SK-N-SH (cell line): ENCODE data around the gene AGAP1. TPM values are rescaled to one million over a fixed set of nuclear protein-coding genes. Genes with fewer than 3 reads are reported as not detected.

Source experiments
- CTCF ChIA-PET: fragments of 300-600, 350-600 bp; formaldehyde crosslinking; extraction: SDS; loops from one replicate; lab custom pipeline; 2021; lab: Yijun Ruan, JAX
- POLR2A ChIA-PET: fragments of 350-600 bp; sonication (Branson Sonifier 250); formaldehyde crosslinking; extraction: SDS; loops from one replicate; lab custom pipeline; 2020; ENCODE audit warnings: antibody characterized with exemption, inconsistent platforms; lab: Yijun Ruan, JAX
- DNase-seq: peaks from one replicate; pipeline ENCODE4 v3.0.0; 2012
- H2AFZ ChIP-seq: fragments of 200-600 bp; sonication (generic); 2 replicates; pipeline ENCODE4 v1.8.1; 2016; ENCODE audit warnings: antibody characterized with exemption, mild to moderate bottlenecking, low read depth
- H3F3A ChIP-seq: fragments of 200-600 bp; sonication (generic); replicated peaks from 2 replicates; pipeline ENCODE3; 2016; ENCODE audit warnings: antibody characterized with exemption, mild to moderate bottlenecking; ENCODE audit not compliant: insufficient read depth
- H3K27ac ChIP-seq, 2 experiments: fragments of 200-500 bp in 1 of 2; fragments of 200-600 bp in 1 of 2; sonication (Bioruptor generic) in 1 of 2; sonication (generic), shearing (Covaris generic) in 1 of 2; 2 replicates each; pipeline versions ENCODE4 v1.5.1 to v1.6.1; 2014 to 2016; ENCODE audit warnings: low read depth in 2 of 2, inconsistent platforms in 1 of 2, low read length in 1 of 2, mild to moderate bottlenecking in 1 of 2, mixed read lengths in 1 of 2
- H3K27me3 ChIP-seq: fragments of 200-600 bp; sonication (generic), shearing (Covaris generic); 2 replicates; pipeline ENCODE4 v1.6.1; 2016; ENCODE audit warnings: mixed run types; ENCODE audit not compliant: insufficient read depth
- H3K36me3 ChIP-seq, 2 experiments: fragments of 200-500 bp in 1 of 2; fragments of 200-600 bp in 1 of 2; sonication (Bioruptor generic) in 1 of 2; sonication (generic) in 1 of 2; replicated peaks in 1 of 2; 2 replicates each; pipeline versions ENCODE3 to v1.5.1; 2014 to 2016; ENCODE audit warnings: low read length in 1 of 2, mild to moderate bottlenecking in 1 of 2; ENCODE audit not compliant: insufficient read depth in 2 of 2, control insufficient read depth in 1 of 2
- H3K4me1 ChIP-seq, 2 experiments: fragments of 200-500 bp in 1 of 2; fragments of 200-600 bp in 1 of 2; sonication (Bioruptor generic) in 1 of 2; sonication (generic), shearing (Covaris generic) in 1 of 2; 2 replicates each; pipeline versions ENCODE4 v1.5.1 to v1.6.1; 2014 to 2016; ENCODE audit warnings: low read depth in 1 of 2, low read length in 1 of 2, mixed run types in 1 of 2; ENCODE audit not compliant: insufficient read depth in 2 of 2, control insufficient read depth in 1 of 2
- H3K4me2 ChIP-seq: fragments of 200-600 bp; sonication (generic), shearing (Covaris generic); 2 replicates; pipeline ENCODE4 v1.6.1; 2017; ENCODE audit warnings: mixed run types
- H3K4me3 ChIP-seq, 2 experiments: fragments of 200-500 bp in 1 of 2; fragments of 200-600 bp in 1 of 2; sonication (Bioruptor generic) in 1 of 2; sonication (generic), shearing (Covaris generic) in 1 of 2; 2 replicates each; pipeline versions ENCODE4 v1.5.1 to v1.8.1; 2014 to 2016; ENCODE audit warnings: low read depth in 2 of 2, inconsistent platforms in 1 of 2, low read length in 1 of 2, mild to moderate bottlenecking in 1 of 2, mixed read lengths in 1 of 2, moderate library complexity in 1 of 2
- H3K79me2 ChIP-seq: fragments of 200-600 bp; sonication (generic); 2 replicates; pipeline ENCODE4 v1.8.1; 2017; ENCODE audit warnings: mild to moderate bottlenecking; ENCODE audit not compliant: insufficient read depth
- H3K9ac ChIP-seq: fragments of 200-600 bp; sonication (generic); 2 replicates; pipeline ENCODE4 v1.6.1; 2017; ENCODE audit warnings: mixed run types
- H3K9me2 ChIP-seq: fragments of 200-600 bp; sonication (generic); 2 replicates; pipeline ENCODE4 v1.6.1; 2017; ENCODE audit warnings: mixed run types
- H3K9me3 ChIP-seq: fragments of 200-600 bp; sonication (generic); 2 replicates; pipeline ENCODE4 v1.6.1; 2017; ENCODE audit warnings: mixed run types, mild to moderate bottlenecking, moderate library complexity
- H4K20me1 ChIP-seq: fragments of 200-600 bp; sonication (generic); 2 replicates; pipeline ENCODE4 v1.6.1; 2017; ENCODE audit warnings: mild to moderate bottlenecking, mixed run types; ENCODE audit not compliant: insufficient read depth
- EP300 ChIP-seq, 2 experiments: IDR thresholded peaks; 2 replicates each; pipeline versions ENCODE4 v1.4.0 to v1.6.1; 2012; ENCODE audit warnings: borderline replicate concordance in 1 of 2, low read depth in 1 of 2, low read length in 1 of 2
- FOSL2 ChIP-seq: IDR thresholded peaks from 2 replicates; pipeline ENCODE4 v1.4.0; 2012; ENCODE audit warnings: low read depth, mild to moderate bottlenecking, moderate library complexity, borderline replicate concordance
- FOXJ3 ChIP-seq: sonication (generic); formaldehyde crosslinking; IDR thresholded peaks from 2 replicates; pipeline ENCODE4 v1.5.1; 2020; ENCODE audit warnings: mild to moderate bottlenecking, missing genetic modification reagents
- FOXM1 ChIP-seq: IDR thresholded peaks from 2 replicates; pipeline ENCODE4 v1.4.0; 2012; ENCODE audit warnings: low read depth, mild to moderate bottlenecking
- GATA2 ChIP-seq: sonication (generic); formaldehyde crosslinking; IDR thresholded peaks from 2 replicates; pipeline ENCODE4 v1.5.0; 2020; ENCODE audit warnings: mild to moderate bottlenecking, missing genetic modification reagents
- SIN3A ChIP-seq: IDR thresholded peaks from 2 replicates; pipeline ENCODE4 v1.6.1; 2012; ENCODE audit warnings: low read depth, mild to moderate bottlenecking, low read length, moderate library complexity, borderline replicate concordance
- TCF12 ChIP-seq: IDR thresholded peaks from 2 replicates; pipeline ENCODE4 v1.4.0; 2012
- YY1 ChIP-seq: IDR thresholded peaks from 2 replicates; pipeline ENCODE4 v1.4.0; 2012; ENCODE audit warnings: low read depth, mild to moderate bottlenecking
- WGBS: methylation state at CpG from one replicate; pipeline ENCODE4 v1.1.6; 2017; ENCODE audit warnings: low lambda C conversion rate; 5-methylcytosine and 5-hydroxymethylcytosine counted together
- polyA plus RNA-seq, 3 experiments: library from polyadenylated mRNA; depleted of rRNA; stranded (reverse); fragments of >200 nt; gene quantifications; 2 replicates each; pipeline ENCODE4 v1.2.3, GENCODE V29; 2012
- TF ChIP-seq, protein P1 (sequence below): IDR thresholded peaks from 2 replicates; pipeline ENCODE4 v1.4.0; 2012; ENCODE audit warnings: low read depth
- TF ChIP-seq, protein P2 (sequence below): IDR thresholded peaks from 2 replicates; pipeline ENCODE4 v1.4.0; 2012; ENCODE audit warnings: low read depth, borderline replicate concordance
- TF ChIP-seq, protein P3 (sequence below): IDR thresholded peaks from 2 replicates; pipeline ENCODE4 v1.4.0; 2012; ENCODE audit warnings: low read depth, borderline replicate concordance
- TF ChIP-seq, protein P4 (sequence below): fragments of 150-350 bp; IDR thresholded peaks from 2 replicates; pipeline ENCODE4 v1.6.1; 2016; ENCODE audit warnings: mild to moderate bottlenecking, low read depth, low read length

The AGAP1 gene
- polyA plus RNA-seq, 1 of the 3 experiments (the other 2 are of a cell fraction): 8.8 TPM

DNA sequence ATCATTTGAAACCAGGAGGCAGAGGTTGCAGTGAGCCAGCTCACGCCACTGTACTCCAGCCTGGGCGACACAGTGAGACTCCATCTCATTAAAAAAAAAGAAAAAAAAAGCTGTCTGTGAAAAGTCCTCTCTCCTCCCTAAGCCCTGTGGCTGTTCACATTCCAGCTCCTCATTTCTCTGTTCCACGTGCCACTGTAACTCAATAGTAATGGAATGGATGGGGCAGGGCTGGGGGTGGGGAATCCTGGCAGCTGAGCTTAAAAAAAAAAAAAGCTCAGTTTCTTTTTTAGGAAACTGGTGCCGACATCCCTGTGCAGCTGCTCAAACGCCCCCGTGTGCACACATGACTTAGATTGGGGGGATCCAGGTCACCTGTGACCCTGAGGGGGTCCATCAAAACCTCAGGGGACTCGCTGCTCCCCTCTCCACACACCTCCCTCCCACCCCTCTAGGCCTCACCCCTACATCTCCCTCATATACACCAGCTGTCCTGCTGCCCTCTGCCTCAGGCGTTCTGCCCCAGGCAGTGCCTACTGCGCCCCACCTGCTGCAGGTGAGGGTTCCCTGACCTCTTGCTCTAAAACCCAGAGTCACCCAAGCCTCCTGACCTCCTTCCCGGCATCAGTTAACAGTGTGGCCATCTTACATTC, 255.4 kb downstream of the AGAP1 start:
- DNase-seq: no peak
- 93% methylated on average over 9 of the region's 10 CpGs for WGBS
- Histone ChIP-seq H3K36me3 (peaks cover 0 to 13% of the 10 kb centered on the region in 2 experiments), H3F3A (no peaks in the 10 kb centered on the region), H3K9me3 (no peaks in the 10 kb centered on the region), H3K4me3 (no peak overlapping the region), H3K9ac (no peak overlapping the region), H3K27ac (no peak overlapping the region), H3K79me2 (no peaks in the 10 kb centered on the region), H3K4me1 (peaks cover 0 to 5% of the 10 kb centered on the region in 2 experiments; a peak in 1 of 4 replicates), H3K9me2 (no peaks in the 10 kb centered on the region), H3K27me3 (no peaks in the 10 kb centered on the region), H4K20me1 (no peaks in the 10 kb centered on the region), H3K4me2 (no peak overlapping the region), H2AFZ (no peak overlapping the region)
- ChIA-PET CTCF (interaction anchor here (0.9 to 11.6 kb wide), 3 partner anchors 8 to 1204 kb away, joined by 4 to 301 read pairs (median 5); no protein-coding TSS in a partner anchor), POLR2A (interaction anchor here (0.6 kb wide), 1 partner anchor 139 kb away, joined by 4 read pairs; no protein-coding TSS in a partner anchor)
- TF ChIP-seq GATA2 (no peak), YY1 (no peak), SIN3A (no peak), FOXJ3 (CRISPR knock-in tag) (no peak), FOXM1 (no peak), EP300 (IDR thresholded peaks at IDR 0.05; ENCODE audit: borderline replicate concordance in 1 of 2, low read depth in 1 of 2, low read length in 1 of 2) (no peak), FOSL2 (no peak)
- TF ChIP-seq, protein P1, sequence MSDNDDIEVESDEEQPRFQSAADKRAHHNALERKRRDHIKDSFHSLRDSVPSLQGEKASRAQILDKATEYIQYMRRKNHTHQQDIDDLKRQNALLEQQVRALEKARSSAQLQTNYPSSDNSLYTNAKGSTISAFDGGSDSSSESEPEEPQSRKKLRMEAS: no peak
- TF ChIP-seq, protein P2, sequence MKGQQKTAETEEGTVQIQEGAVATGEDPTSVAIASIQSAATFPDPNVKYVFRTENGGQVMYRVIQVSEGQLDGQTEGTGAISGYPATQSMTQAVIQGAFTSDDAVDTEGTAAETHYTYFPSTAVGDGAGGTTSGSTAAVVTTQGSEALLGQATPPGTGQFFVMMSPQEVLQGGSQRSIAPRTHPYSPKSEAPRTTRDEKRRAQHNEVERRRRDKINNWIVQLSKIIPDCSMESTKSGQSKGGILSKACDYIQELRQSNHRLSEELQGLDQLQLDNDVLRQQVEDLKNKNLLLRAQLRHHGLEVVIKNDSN: no peak
- TF ChIP-seq, protein P3, sequence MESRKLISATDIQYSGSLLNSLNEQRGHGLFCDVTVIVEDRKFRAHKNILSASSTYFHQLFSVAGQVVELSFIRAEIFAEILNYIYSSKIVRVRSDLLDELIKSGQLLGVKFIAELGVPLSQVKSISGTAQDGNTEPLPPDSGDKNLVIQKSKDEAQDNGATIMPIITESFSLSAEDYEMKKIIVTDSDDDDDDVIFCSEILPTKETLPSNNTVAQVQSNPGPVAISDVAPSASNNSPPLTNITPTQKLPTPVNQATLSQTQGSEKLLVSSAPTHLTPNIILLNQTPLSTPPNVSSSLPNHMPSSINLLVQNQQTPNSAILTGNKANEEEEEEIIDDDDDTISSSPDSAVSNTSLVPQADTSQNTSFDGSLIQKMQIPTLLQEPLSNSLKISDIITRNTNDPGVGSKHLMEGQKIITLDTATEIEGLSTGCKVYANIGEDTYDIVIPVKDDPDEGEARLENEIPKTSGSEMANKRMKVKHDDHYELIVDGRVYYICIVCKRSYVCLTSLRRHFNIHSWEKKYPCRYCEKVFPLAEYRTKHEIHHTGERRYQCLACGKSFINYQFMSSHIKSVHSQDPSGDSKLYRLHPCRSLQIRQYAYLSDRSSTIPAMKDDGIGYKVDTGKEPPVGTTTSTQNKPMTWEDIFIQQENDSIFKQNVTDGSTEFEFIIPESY: no peak

DNA sequence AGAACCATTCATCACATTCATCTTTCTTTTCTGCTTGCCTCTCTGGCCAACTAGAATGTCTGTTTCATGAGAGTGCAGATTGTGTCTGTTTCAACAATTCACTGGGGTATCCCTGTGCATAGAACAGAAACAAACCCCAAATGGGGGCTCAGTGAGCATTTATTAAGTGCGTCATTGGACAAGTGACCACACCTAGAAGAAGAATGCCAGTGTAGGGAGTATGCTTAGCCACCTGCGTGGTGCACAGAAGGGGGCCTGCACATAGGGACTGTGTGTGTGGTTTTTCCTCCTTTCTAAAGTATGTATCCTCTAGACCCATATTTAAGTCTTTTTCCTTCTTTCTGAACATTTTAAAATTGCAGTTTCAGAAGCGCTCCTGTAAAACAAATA, 255.9 kb downstream of the AGAP1 start:
- Histone ChIP-seq H3K9me3 (no peaks in the 10 kb centered on the region), H3F3A (no peaks in the 10 kb centered on the region), H3K27me3 (no peaks in the 10 kb centered on the region), H3K36me3 (peaks cover 0 to 13% of the 10 kb centered on the region in 2 experiments), H3K9me2 (no peaks in the 10 kb centered on the region), H3K4me3 (no peak overlapping the region), H3K4me2 (no peak overlapping the region), H2AFZ (no peak overlapping the region)
- no peak for DNase-seq
- TF ChIP-seq SIN3A (no peak), TCF12 (no peak)
- TF ChIP-seq, protein P4, sequence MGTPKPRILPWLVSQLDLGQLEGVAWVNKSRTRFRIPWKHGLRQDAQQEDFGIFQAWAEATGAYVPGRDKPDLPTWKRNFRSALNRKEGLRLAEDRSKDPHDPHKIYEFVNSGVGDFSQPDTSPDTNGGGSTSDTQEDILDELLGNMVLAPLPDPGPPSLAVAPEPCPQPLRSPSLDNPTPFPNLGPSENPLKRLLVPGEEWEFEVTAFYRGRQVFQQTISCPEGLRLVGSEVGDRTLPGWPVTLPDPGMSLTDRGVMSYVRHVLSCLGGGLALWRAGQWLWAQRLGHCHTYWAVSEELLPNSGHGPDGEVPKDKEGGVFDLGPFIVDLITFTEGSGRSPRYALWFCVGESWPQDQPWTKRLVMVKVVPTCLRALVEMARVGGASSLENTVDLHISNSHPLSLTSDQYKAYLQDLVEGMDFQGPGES: no peak
- TF ChIP-seq, all 33 proteins: peak for 0
- H3K79me2 ChIP-seq: no peaks in the 10 kb centered on the region
- no peak overlapping the region for H3K27ac ChIP-seq
- WGBS: 91% methylated on average over 3 of the region's 3 CpGs
- ChIA-PET CTCF (interaction anchor here (0.9 to 11.6 kb wide), 2 partner anchors 9 to 153 kb away, joined by 4 to 301 read pairs; no protein-coding TSS in a partner anchor), POLR2A (no interaction called here)
- peaks cover 0 to 5% of the 10 kb centered on the region in 2 experiments; a peak in 1 of 4 replicates for H3K4me1 ChIP-seq
- no peaks in the 10 kb centered on the region for H4K20me1 ChIP-seq
- H3K9ac ChIP-seq: no peak overlapping the region
